HG03108 (cell line): ENCODE results near the gene AGXT.

ENCODE experiments used
- ATAC-seq: cut with Tn5 transposase; IDR thresholded peaks from one replicate; pipeline ENCODE4 v1.9.1; 2021; ENCODE audit warnings: moderate library complexity; ENCODE audit not compliant: unreplicated experiment

The AGXT gene

DNA sequence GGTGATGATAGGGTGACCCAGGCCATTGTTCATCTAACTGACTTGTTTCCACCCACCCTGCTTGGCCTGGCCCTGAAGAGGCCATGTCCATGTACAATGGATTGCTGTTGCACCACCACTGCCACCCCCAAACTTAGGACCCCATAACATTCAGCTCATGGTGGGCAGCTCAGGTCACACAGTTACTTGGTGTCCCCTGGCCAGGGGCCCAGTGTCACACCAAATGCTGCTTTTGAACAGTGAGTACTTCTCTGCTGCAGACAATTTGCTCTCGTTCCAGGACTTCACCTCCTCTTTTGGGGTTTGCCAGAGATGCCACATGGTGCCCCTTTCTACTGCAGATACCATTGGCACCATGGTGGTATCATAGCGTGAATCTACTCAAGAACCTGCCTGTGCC lies 15.6 kb downstream of the AGXT start:
- ATAC-seq = no peak

DNA sequence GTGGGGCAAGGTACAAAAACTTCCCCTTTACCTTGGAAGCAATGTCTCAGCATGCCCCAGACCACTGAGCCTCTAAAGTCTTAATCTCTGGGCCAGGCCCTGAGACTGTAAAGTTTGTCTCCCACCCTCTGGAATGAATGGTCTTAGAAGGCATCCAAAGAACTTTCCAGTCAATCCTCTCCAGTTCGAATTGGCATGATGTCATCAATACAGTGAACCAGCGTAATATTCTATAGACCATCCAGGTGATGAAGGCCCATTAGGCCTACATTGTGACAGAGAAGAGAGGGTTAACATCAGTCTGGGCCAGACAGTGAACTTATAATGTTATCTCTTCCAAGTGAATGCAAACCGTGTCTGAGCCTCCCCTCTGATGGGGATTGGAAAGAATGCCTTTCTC lies 16.1 kb downstream of the AGXT start:
- ATAC-seq = no peak

DNA sequence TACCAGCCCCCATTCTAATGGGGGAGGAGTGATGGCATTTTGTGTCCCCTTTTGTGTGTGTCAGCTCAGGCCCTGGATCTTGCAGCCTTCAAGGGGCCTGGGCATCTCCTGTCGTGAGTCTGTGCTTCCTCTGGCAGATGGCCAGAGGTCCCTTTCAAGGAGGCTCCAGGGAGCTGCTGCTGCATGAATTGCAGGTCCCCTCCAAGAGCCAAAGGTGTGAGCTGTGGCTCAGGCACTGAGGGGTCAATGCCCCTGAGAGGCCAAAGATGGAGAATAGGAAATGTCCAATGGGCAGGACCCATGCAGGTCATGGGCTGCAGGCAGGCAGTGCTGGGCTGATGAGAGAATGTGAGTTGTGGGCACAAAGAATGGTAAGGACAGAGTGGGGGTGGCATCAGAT lies 16.9 kb downstream of the AGXT start:
- no peak for ATAC-seq

DNA sequence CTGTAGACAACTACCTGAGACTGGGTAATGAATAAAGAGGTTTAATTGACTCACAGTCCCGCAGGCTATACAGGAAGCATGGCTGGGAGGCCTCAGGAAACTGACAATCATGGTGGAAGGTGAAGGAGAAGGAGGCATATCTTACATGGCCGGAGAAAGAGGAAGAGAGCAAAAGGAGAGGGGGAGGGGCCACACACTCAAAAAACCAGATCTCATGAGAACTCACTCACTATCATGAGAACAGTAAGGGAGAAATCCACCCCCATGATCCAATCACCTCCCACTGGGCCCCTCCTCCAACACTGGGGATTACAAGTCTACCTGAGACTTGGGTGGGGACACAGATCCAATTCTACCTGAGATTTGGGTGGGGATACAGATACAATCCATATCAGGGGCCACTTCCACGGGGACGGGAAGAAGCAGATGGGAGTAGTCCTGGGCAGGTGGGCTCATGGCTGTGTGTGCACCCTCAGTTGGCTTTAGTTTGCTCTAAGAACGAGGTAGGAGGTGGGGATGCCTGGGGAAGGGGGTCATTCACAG lies 17.5 kb downstream of the AGXT start:
- ATAC-seq = no peak

DNA sequence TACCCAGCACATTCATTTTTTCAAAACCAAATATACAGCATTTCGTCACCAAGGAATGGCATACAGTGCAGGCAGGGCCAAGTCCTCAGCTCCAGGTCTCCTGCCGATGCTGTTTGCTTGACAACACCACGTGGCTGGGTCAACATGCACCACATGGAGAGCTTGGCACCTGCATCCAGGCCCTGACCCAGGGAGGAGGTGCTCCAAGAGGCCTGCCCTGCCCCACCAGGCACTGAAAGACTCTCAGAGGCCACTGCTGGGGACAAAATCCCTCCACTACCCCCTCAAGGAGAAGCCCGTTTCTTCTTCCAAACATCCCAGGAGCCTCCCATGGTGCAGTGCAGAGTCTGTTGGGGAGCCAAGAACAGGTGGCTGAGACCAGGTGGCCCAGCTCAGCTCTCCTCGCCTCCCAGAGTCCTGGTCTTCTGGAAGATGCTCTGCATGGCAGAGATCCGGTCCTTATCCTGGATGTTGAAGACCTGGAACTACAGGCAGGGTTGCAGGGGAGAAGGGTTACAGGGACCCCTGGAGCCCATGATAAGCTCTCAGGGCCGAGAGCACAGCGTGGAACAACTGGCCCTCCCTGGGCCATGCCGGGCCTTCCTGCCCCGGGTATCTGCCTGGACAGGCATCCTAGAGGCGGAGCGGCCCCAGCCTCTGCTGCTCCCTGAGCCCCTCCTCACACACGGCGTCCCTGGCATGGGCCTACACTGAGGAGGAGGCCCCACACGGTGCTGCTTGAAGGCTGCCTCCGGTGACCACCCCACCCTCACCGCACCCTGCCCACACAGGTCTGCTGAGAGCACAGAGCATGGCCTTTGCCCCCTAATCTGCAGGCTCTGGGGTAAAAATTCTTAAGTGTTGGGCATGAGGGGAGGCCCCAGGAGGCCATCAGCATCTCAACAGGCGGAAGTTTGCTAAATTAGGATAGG lies 18.3 kb downstream of the AGXT start:
- no peak for ATAC-seq

DNA sequence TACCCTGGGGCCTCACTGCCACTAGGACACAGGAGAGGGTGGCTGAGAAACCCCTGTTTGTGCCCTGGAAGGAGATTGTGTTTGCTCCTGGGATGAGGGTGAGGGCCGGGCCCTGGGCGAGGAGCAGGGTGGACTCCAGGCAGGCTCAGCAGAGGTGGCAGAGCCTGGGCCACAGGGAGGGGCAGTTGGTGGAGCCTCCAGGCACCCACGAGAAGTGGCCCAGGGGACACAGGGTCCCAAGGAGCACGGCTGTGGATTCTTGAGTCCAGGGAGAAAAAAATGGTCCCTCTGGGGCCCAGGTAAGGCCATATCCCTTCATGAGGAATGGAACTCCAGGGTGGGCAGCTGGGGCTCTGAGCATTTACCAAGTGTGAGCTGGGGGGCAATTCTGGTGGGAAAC lies 19.0 kb downstream of the AGXT start:
- ATAC-seq = no peak

DNA sequence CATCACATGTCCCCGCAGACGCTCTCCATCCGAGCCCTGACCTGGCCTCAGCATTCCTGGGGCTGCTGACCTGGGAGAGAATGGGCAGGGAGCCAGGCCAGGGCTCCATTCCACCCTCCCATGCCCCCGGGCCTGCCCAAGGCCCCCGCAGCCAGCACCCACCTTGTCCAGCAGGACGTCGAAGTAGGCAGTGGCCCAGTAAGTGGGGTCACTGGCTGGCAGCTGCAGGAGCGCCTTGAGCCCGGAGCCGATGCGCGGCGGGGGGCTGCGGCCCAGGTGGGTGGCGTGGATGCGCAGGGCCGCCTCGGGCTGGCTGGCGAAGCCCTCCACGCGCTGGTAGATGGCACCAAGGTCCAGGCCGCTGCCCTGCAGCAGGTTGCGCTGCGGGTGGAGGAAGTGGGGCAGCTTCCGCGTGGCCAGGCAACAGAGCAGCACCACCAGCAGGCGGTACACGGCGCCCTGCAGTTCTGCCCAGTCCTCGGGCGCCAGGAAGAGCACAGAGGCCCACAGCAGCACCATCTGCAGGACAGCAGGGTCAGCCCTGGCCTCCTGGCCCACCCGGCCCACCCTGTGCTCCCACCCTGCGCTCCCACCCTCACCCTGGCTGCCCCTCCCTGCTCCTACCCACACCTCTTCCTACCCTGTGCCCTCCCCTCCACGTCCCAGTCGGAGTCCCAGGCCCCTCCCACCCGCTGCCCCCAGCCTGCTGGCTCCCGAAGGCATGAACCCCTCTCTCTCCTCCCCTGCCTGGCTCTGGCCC lies 19.7 kb downstream of the AGXT start:
- ATAC-seq = no peak

DNA sequence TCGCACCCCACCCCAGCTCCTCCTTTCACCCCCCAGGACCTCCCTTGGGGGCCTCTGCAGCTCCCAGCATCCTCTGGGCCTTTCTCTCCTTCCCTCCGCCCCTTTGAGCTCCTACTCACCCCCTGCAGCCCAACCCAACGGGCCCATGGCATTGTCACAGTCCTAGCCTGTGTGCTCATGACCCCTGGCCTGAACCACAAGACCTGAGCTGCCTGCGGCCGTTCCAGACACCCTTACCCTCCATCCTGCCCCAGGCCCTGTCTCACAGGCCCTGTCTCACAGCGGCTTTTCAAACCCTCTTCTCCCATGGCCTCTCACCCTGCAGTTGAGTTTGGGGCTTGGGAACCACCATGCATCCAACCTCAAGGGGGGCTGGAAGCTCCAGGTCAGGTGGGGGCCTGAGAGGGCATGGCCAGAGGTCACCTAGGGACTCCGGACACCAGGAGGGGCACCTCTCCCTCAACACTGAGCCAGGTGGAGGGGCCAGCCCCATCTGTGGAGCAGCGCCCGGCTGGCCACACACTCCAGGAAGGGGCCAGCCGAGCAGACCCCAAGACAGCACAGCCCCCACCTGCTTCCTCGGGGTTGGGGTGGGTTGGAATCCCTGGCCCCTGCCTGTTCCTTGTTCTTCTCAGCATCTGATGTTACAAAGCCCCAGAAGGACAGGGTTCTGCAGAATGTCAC lies 20.4 kb downstream of the AGXT start:
- no peak for ATAC-seq

DNA sequence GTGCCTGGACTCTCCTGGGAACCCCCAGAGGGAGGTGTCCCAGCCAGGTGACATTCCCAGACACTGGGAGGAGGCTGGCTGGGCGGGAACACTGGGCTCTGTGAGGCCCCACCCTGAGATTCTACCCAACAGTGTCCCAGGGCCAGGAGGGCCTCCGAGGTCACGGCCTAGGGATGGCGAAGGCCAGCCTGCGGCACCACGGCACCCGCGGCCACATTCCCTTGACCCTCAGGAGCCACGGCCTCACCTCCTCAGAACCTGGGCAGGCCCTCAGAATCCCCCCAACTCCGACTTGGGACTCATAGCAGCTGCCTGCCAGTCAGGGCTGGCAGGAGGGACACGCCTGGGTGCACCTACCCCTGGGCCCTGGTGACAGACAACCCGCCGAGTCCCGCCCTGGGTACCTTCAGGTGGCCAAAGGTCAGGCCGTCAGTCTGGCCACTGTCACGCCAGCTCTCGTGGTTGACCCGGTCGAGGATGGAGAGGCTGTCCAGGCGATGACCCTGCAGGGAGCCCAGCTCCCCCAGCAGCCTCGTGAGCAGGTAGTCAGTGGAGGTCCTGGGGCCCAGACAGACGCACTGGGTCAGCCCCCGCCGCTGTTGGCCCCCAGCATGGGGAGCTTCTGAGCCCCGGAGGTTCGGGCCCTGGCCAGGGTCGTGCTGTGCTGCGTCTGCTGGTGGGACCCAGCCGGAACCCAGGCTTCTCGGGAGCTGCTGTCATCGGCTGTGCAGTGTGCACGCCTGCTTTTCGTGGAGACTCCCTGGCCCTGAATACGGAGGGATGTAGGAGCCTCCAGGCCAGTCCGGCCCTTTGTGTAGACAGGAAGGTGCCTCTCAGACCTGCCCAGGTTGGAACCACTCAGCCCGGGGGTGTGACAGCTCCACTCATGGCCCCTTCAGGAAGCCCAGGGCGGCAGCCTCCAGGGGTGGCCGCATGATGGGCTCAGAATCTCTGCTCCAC lies 21.3 kb downstream of the AGXT start:
- ATAC-seq = no peak

DNA sequence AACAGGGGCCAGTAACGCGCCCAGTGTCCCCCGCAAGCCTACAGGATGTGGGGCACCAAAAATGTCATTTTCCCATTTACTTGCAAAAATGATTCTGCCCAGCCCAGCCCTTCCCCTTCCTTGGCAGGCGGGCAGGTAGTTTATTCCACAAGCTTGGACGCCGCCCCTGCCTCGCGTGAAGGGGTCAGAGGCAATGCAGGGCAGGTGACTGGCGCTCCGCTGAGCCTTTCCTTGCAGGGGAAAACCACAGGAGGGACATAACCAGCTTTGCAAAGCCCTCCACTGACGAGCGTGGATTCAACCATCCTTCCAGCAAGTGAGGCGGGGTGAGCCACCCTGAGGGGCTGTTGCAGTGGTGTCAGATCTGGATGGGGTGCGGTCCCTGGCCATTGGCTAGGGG lies 22.1 kb downstream of the AGXT start:
- no peak for ATAC-seq

DNA sequence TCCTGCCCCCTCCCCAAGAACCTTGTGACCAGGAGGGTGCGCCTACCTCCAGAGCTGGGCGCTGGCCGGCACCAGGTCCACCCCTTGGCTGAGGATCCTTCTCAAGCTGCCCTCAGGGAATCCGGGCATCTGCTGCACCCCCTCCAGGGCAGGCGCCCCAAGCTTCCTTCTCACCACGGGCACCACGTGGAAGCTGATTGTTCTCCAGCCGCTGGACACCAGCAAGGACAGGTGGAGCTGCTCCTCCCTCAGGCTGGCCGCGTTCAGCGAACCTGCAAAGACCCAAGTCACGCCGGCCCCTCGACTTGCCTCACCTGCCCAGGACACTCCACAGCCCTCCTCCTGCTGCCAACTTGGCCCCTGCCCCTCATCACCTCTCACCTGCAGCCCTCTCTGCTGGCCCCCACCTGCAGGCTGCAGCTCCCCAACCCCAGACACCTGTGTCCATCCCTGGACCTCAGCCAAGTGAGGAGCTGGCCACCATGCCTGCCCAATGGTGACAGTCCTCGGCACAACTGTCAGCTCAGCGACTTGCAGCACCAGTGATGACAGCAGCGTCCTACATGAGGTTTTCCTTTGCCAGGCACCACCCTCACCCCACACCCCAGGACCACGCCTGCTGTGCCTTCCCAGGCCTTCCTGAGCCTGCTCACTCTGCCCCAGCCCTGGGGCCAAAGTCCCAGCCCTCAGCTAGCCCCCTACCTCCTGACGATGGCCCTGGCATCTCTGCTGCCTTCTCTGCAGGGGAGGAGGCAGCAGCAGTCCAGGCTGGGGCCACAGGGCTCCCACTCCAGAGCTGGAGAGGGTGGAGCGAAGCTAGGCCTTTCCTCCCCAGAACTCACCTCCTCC lies 23.1 kb downstream of the AGXT start:
- ATAC-seq = no peak

DNA sequence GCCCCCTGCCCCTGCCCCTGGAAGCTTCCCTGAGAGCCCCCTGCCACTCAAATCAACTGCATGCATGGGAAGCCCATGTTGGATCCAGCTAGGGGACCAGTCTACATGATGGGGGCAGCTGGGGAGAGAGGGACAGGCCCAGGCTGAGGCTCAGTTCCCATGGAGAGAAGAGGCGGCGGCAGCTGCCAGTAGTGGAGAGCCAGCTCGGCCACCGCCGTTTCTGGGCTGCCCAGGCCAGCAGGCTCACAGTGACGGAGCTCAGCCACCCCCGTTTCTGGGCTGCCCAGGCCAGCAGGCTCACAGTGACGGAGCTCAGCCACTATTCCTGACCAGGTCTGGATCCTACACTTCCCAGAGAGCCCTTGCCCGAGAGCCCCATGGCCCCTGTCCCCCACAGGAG lies 23.7 kb downstream of the AGXT start:
- no peak for ATAC-seq

DNA sequence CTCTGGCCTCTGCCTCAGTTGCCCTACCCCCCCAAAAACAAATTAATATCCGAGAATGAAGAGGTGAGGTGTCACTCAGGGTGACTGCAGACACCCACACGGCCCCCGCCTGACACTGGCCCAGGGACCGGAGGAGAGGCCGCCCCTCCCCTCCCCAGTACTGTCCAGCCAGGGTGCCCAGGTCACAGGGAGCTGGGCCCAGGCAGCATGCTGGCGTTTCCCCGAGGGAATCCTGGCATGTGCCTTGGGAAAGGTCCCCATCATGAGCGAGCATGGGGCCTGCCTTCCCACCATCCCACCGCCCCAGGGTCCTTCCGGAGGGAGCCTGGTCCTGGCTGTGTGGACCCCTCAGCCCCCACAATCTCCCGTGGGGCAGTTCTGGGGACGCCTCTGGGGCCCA lies 24.3 kb downstream of the AGXT start:
- ATAC-seq = no peak

DNA sequence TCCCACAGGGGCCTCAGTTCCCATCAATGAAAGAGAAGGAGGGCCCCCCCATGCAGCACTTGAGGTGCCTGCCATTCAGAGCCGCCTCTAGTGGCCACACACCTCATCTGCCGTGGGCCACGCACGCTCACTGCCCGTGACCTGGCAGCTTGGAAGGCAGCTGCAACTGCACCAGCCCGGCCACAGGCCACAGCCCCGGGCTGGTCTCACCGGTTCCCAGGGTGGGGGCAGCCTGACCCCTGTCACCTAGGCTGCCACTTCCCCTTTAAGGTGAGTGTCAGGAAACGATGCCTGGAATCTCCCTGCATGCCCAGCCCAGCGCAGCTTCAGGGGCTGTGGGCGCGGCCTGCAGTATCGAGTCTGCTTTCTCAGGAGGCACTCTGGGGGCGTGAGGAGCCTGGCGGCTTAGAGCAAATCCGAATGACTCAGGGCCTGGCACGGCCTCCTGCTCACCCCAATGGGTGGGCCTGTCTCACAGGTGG lies 24.8 kb downstream of the AGXT start:
- ATAC-seq = no peak

DNA sequence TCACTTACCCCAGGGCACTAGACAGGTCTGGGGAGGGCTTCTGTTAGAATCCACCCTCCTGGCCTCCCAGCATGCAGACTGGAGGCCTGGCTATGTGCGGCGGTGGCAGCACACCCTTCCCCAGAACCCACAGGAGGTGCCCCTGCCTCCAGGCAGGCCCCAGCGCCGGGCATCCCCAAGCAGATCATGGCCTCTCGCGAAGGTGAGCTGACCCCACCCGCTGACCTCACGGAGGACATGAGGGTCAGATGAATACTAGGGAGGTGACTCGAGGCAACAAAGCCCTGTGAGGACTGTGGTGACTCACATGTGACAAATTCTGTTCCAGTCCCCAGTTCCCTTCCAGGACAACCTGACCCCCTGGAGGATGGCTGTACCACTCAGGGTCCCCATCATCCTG lies 25.4 kb downstream of the AGXT start:
- no peak for ATAC-seq

DNA sequence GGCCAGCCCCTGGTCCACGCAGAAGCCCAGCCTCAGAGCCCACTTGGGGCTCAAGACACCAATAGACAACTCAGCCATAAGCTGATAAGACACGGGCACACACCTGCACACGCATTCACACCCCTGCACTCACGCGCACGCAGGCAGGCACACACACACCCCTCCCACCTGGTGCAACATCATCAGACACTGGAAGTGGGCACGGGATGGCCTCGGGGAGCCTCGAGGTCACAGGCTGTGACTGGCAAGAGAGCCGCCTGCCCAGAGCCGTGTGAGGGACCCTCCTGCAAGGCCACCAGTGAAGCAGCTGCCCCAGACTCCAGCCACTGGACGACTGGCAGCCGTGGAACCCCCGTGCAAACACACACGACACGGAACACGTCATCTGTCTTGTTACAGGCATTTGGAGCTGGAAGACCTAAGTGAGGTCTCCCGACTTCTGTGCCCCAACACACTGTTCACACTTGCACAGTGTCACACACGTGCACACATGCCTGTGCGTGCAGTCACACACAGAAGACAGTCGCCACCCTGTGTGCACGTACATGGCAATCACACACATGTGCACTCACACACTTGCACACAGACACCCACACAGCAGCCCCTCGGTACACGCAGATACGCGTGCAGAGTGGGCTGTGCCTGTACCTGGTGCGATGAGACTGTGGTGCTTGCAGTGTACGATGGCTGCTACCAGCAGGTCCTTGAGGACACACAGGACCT lies 26.4 kb downstream of the AGXT start:
- ATAC-seq = no peak

DNA sequence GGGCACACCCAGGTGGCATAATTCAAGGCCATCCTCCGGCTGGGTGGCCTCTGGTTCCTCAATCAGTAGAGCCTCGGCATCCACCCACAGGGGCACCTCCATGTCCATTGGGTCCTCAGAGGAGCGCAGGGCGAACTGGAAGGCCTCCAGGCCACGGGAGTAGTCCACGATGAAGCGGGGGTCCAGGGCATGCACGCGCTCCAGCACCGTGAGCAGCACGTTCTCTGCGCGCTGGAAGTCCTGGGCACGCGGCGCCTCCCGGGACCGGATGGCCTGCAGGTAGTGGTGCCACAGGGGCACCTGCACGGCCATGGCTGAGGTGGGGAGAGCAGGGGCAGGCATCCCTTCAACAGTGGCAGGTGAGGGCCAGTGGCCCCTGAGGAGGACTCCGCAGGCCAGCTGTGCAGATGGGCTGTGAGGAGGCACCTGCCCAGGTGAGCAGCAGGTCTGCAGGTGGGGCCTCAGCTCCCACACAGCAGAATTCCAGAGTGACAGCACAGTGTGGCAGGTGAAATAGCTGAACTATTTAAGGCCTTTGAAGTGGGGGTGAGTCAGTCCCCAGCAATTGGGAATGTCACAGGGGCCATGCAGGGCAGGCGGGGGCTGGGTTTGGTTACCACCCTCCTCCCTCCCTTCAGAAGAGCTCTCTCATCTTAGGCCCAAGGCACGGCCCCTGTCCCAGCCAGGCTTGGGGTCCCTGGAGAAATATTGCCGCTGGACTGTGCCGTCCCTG lies 27.2 kb downstream of the AGXT start, which contains the start of gene MAB21L4:
Gene MAB21L4, minus strand, starts transcription at position 501 of the 733 bp plus-strand sequence. Its CDS starts 159 bp downstream, at position 342.
- no peak for ATAC-seq

DNA sequence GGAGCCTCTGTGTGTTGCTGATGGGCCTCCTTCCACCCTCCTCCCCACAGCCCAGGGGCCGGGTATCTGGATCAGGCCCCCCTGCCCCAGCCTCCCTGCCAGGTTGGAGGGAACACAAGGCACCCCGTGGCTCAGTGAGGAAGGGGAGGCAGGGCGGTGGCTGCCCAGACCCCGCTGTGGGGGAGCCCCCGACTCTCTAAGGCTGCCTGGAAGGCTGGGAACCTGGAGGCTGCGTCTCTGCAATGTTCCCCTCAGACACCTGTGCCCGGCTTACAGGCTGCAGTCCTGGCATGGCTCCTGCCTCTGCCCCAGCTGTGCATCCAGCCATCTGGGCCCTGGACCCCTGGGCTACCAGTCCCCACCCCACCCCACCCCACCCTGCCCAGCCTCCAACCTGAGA lies 27.8 kb downstream of the AGXT start:
- ATAC-seq = no peak
